Heart right ventricle (tissue), 16 donors: ENCODE measurements around the gene ARL15. TPM values are rescaled to one million over a fixed set of nuclear protein-coding genes. Genes with fewer than 3 reads are reported as not detected.
A peak's percentile ranks its signal among the peaks of the same experiment; 100 is the strongest.

Experiments used
- ATAC-seq, 8 donors: fragments of 200-7000 bp; cut with Tn5 transposase; one replicate each; pipeline ENCODE4 v1.9.1; 2020; ENCODE audit warnings: mild to moderate bottlenecking in 8 of 8, moderate library complexity in 8 of 8, moderate number of reproducible peaks in 1 of 8
- DNase-seq, 2 donors: peaks; one replicate each; pipeline ENCODE4 v3.0.0-alpha.2; 2020
- H3K27ac ChIP-seq, 10 donors: fragments of 200-600 bp; sonication (generic) in 2 of 10; one replicate each; pipeline versions ENCODE4 v1.5.0 to v1.8.0; 2020 to 2022; ENCODE audit warnings: mild to moderate bottlenecking in 3 of 10
- H3K27me3 ChIP-seq, 7 donors: fragments of 200-600 bp; one replicate each; pipeline ENCODE4 v1.8.0; 2021 to 2022; ENCODE audit warnings: mild to moderate bottlenecking in 2 of 7
- H3K36me3 ChIP-seq, 9 donors: fragments of 200-600 bp; sonication (generic) in 1 of 9; one replicate each; pipeline versions ENCODE4 v1.5.0 to v1.8.0; 2020 to 2022; ENCODE audit warnings: mild to moderate bottlenecking in 2 of 9
- H3K4me1 ChIP-seq, 9 donors: fragments of 200-600 bp; sonication (generic) in 1 of 9; one replicate each; pipeline versions ENCODE4 v1.5.0 to v1.8.0; 2020 to 2022; ENCODE audit warnings: mild to moderate bottlenecking in 4 of 9
- H3K4me3 ChIP-seq, 10 donors: fragments of 200-600 bp; sonication (generic) in 2 of 10; one replicate each; pipeline versions ENCODE4 v1.5.0 to v1.8.0; 2020 to 2022; ENCODE audit warnings: mild to moderate bottlenecking in 7 of 10, moderate library complexity in 2 of 10
- H3K9me3 ChIP-seq, 11 donors: fragments of 200-600 bp in 10 of 11; sonication (generic) in 2 of 11; one replicate each; pipeline versions ENCODE4 v1.5.0 to v1.8.0; 2013 to 2022; ENCODE audit warnings: mild to moderate bottlenecking in 2 of 11, control low read depth in 1 of 11, moderate library complexity in 1 of 11
- CTCF ChIP-seq, 9 donors: fragments of 200-600 bp; sonication (generic) in 2 of 9; IDR thresholded peaks; one replicate each; pipeline versions ENCODE4 v1.5.0 to v1.8.0; 2021 to 2022; ENCODE audit warnings: antibody characterized with exemption in 9 of 9, mild to moderate bottlenecking in 5 of 9, moderate library complexity in 1 of 9
- WGBS, 2 donors: extraction: QIAGEN DNeasy Blood & Tissue Kit; methylation state at CpG; one replicate each; pipeline ENCODE4 v1.1.7; 2013; ENCODE audit warnings: inconsistent platforms in 1 of 2; 5-methylcytosine and 5-hydroxymethylcytosine counted together
- intact Hi-C, 10 donors: fragments of 100-400 bp; cut with DNase I; formaldehyde crosslinking; loops; one replicate each; pipeline versions ENCODE4 v1.11.1 to v1.14.2; 2022
- polyA plus RNA-seq, 2 donors: library from polyadenylated mRNA; stranded (reverse); fragments of 200-250 nt; gene quantifications; one replicate each; pipeline ENCODE4 v1.2.3, GENCODE V29; 2013
- total RNA-seq, 10 donors: library from RNA; stranded (reverse); fragmentation: NEBNext Ultra II Directional in 3 of 10; extraction: Animal tissue kit (Norgen Biotek cat#: 25700) in 3 of 10; gene quantifications; one replicate each; pipeline versions ENCODE4 v1.2.1 to v1.2.4, GENCODE V29; 2021 to 2023
- donor health status: Arrhythmogenic right ventricular cardiomyopathy.
- donor health status: ischemic (EF 13 %, LVEDD 7.1; RV severe dilation, severe dysfunction).
- donor health status: healthy with polysubstance abuse.
- donor health status: DM: no; HTN: yes; CAD: no.
- donor health status: DM: no; HTN: no; CAD: no.
- donor health status: ischemic (EF 25% LVEDD 6.9; RV normal size, moderate dysfunction).
- donor health status: ischemic (EF 25% LVEDD 5.7; RV mildly dilated, moderate dysfunction).
- donor health status: healthy.
- donor health status: DM: yes; HTN: yes; CAD: no.
- donor health status: Ischemic cardiomyopathy.
- donor health status: ischemic (EF 35%, LVEDD 5.7; RV mildly dilated, moderate dysfunction).
- donor health status: nonischemic (EF 11% LVEDD 7.7; RV severe dilation, severe dysfunction).
- donor health status: DM: yes; HTN: yes; CAD: no.
- donor health status: PGD.
- donor health status: ischemic (EF 29% LVEDD 5.4; RV normal size, mild dysfunction).
- donor health status: nonischemic (EF 23%, LVEDD 6.1; RV moderate dilation, normal function).

Gene ARL15
- total and polyA plus RNA-seq, 12 donors: 7.8 to 31.8 (median 26.9) TPM

- ATAC-seq (no peak), DNase-seq (no peak)
- Histone ChIP-seq H3K36me3 (no peaks in the 10 kb centered on the region), H3K27me3 (no peaks in the 10 kb centered on the region), H3K4me1 (peaks cover 0 to 8% (median 0%) of the 10 kb centered on the region in 9 donors), H3K4me3 (no peak overlapping the region), H3K27ac (no peak overlapping the region), H3K9me3 (peaks cover 0 to 16% (median 0%) of the 10 kb centered on the region in 11 donors)
- WGBS, 2 donors: 80% methylated on average over 5 of the region's 5 CpGs
- no peak for TF ChIP-seq CTCF (IDR thresholded peaks at IDR 0.05)
- intact Hi-C loops: no loop called here
These were observed 37.0 kb upstream of the ARL15 start for GRCh38 chr5:54347221-54347865.

GRCh38 chr5:54344653-54345052 is 34.3 kb upstream of the ARL15 start:
- intact Hi-C loops: no loop called here
- H3K36me3 ChIP-seq: no peaks in the 10 kb centered on the region
- H3K4me1 ChIP-seq: peaks cover 0 to 8% (median 0%) of the 10 kb centered on the region in 9 donors
- no peak for TF ChIP-seq CTCF (IDR thresholded peaks at IDR 0.05)
- DNase-seq: no peak
- peaks cover 0 to 16% (median 0%) of the 10 kb centered on the region in 11 donors for H3K9me3 ChIP-seq
- no peaks in the 10 kb centered on the region for H3K27me3 ChIP-seq
- peak in 1 of 8 donors; percentile 29 for ATAC-seq
- no peak overlapping the region for H3K27ac ChIP-seq
- H3K4me3 ChIP-seq: no peak overlapping the region

GRCh38 chr5:54341971-54342370 is 31.6 kb upstream of the ARL15 start:
- peaks cover 0 to 8% (median 0%) of the 10 kb centered on the region in 9 donors for H3K4me1 ChIP-seq
- intact Hi-C loops: no loop called here
- no peak overlapping the region for H3K27ac ChIP-seq
- H3K9me3 ChIP-seq: peaks cover 0 to 20% (median 4%) of the 10 kb centered on the region in 11 donors
- DNase-seq: no peak
- H3K27me3 ChIP-seq: no peaks in the 10 kb centered on the region
- no peak for TF ChIP-seq CTCF (IDR thresholded peaks at IDR 0.05)
- WGBS, 2 donors: 73 to 81% methylated on average over 2 of the region's 2 CpGs
- ATAC-seq: no peak
- no peaks in the 10 kb centered on the region for H3K36me3 ChIP-seq
- no peak overlapping the region for H3K4me3 ChIP-seq

- peaks cover 0 to 40% (median 21%) of the 10 kb centered on the region in 11 donors for H3K9me3 ChIP-seq
- H3K36me3 ChIP-seq: no peaks in the 10 kb centered on the region
- H3K27ac ChIP-seq: no peak overlapping the region
- ATAC-seq: no peak
- no peak for DNase-seq
- H3K4me3 ChIP-seq: no peak overlapping the region
- peaks cover 0 to 5% (median 0%) of the 10 kb centered on the region in 9 donors for H3K4me1 ChIP-seq
- intact Hi-C loops: no loop called here
- no peaks in the 10 kb centered on the region for H3K27me3 ChIP-seq
- TF ChIP-seq CTCF (IDR thresholded peaks at IDR 0.05): no peak
- 67 to 77% methylated on average over 4 of the region's 4 CpGs for WGBS, 2 donors
These were observed 27.1 kb upstream of the ARL15 start for GRCh38 chr5:54337523-54337922.
